Right lobe of liver (tissue), 6 donors: ENCODE data around the gene POLR2F. TPM values are rescaled to one million over a fixed set of nuclear protein-coding genes. Genes with fewer than 3 reads are reported as not detected.

ENCODE experiments used
- ATAC-seq, 4 donors: fragments of 200-7000 bp; cut with Tn5 transposase; one replicate each; pipeline ENCODE4 v1.9.1; 2020; ENCODE audit warnings: mild to moderate bottlenecking in 4 of 4, moderate library complexity in 4 of 4
- DNase-seq, 3 donors: peaks; one replicate each; pipeline ENCODE4 v3.0.0-alpha.2; 2020
- H3K27ac ChIP-seq, 3 donors: fragments of 200-600 bp; one replicate each; pipeline ENCODE4 v1.8.0; 2022
- H3K27me3 ChIP-seq, 2 donors: fragments of 200-600 bp; one replicate each; pipeline ENCODE4 v1.8.0; 2022
- H3K36me3 ChIP-seq, 4 donors: fragments of 200-600 bp; sonication (generic) in 1 of 4; one replicate each; pipeline versions ENCODE4 v1.5.1 to v1.8.0; 2017 to 2022; ENCODE audit warnings: control low read depth in 1 of 4
- H3K4me1 ChIP-seq, 4 donors: fragments of 200-600 bp; sonication (generic) in 1 of 4; one replicate each; pipeline versions ENCODE4 v1.5.1 to v1.8.0; 2017 to 2022; ENCODE audit warnings: control low read depth in 1 of 4
- H3K4me3 ChIP-seq, 3 donors: fragments of 200-600 bp; one replicate each; pipeline ENCODE4 v1.8.0; 2022
- H3K9me3 ChIP-seq, 4 donors: fragments of 200-600 bp; sonication (generic) in 1 of 4; one replicate each; pipeline versions ENCODE4 v1.5.1 to v1.8.0; 2017 to 2022; ENCODE audit warnings: control low read depth in 1 of 4
- CTCF ChIP-seq, 4 donors: fragments of 200-600 bp in 3 of 4; fragments of 450-650 bp in 1 of 4; IDR thresholded peaks; one replicate each; pipeline versions ENCODE4 v1.5.1 to v1.8.0; 2016 to 2022; ENCODE audit warnings: antibody characterized with exemption in 4 of 4, mild to moderate bottlenecking in 2 of 4
- POLR2A ChIP-seq: fragments of 450-650 bp; IDR thresholded peaks from one replicate; pipeline ENCODE4 v1.6.1; 2017; ENCODE audit warnings: antibody characterized with exemption, mild to moderate bottlenecking
- WGBS: methylation state at CpG from one replicate; pipeline ENCODE4 v1.1.6; 2018; ENCODE audit warnings: low coverage, low lambda C conversion rate; ENCODE audit not compliant: insufficient coverage; ENCODE audit errors: missing lambda C conversion rate; 5-methylcytosine and 5-hydroxymethylcytosine counted together
- intact Hi-C, 2 donors: fragments of 100-400 bp; cut with DNase I; formaldehyde crosslinking; loops; one replicate each; pipeline versions ENCODE4 v1.11.2 to v1.14.1; 2022
- total RNA-seq, 6 experiments: library from RNA; depleted of rRNA in 2 of 6; stranded (reverse); fragments of >200 nt in 2 of 6; fragmentation: NEBNext Ultra II Directional in 3 of 6; extraction: Animal tissue kit (Norgen Biotek cat#: 25700) in 3 of 6; gene quantifications; one replicate each; pipeline versions ENCODE4 v1.1.0 to v1.2.4, GENCODE V29; 2016 to 2023
- donor health status: DM: no; HTN: yes; CAD: no.
- donor health status: DM: no; HTN: no; CAD: no.
- donor health status: DM: no; HTN: no; CAD: no.
- donor health status: DM: no; HTN: yes; CAD: no.
- donor health status: DM: no; HTN: yes; CAD: no.

POLR2F gene
- total RNA-seq, 6 experiments from 2014 or later, result 42.4 to 60.5 (median 56.3) TPM

- no peak for TF ChIP-seq POLR2A
- TF ChIP-seq CTCF (IDR thresholded peaks at IDR 0.05), result no peak
- H3K27me3 ChIP-seq, result no peaks in the 10 kb centered on the region
- H3K4me1 ChIP-seq, result peaks cover 0 to 23% (median 7%) of the 10 kb centered on the region in 4 donors
- no peak for DNase-seq
- H3K36me3 ChIP-seq, result no peaks in the 10 kb centered on the region
- WGBS, result 80% methylated on average over 7 of the region's 42 CpGs
- no peaks in the 10 kb centered on the region for H3K9me3 ChIP-seq
- no peak for ATAC-seq
- H3K27ac ChIP-seq, result no peak within 1 kb of the TSS
- no peak within 1 kb of the TSS for H3K4me3 ChIP-seq
- intact Hi-C loops, result no loop called here
Observed at GRCh38 chr22:37983860-37984791, 30.6 kb downstream of the POLR2F start, which contains the start of gene SOX10. Gene SOX10, minus strand, starts transcription at chr22:37984555. Its CDS starts 771 bp downstream, at chr22:37983784.

- no peaks in the 10 kb centered on the region for H3K9me3 ChIP-seq
- H3K27me3 ChIP-seq, result no peaks in the 10 kb centered on the region
- H3K4me3 ChIP-seq, result no peak overlapping the region
- intact Hi-C loops, result no loop called here
- ATAC-seq (no peak), DNase-seq (no peak)
- WGBS, result 95% methylated on average over 8 of the region's 9 CpGs
- H3K4me1 ChIP-seq, result peaks cover 0 to 23% (median 7%) of the 10 kb centered on the region in 4 donors
- TF ChIP-seq CTCF (IDR thresholded peaks at IDR 0.05) (no peak), POLR2A (no peak)
- no peak overlapping the region for H3K27ac ChIP-seq
- no peaks in the 10 kb centered on the region for H3K36me3 ChIP-seq
Observed at GRCh38 chr22:37985050-37985585, 31.6 kb downstream of the POLR2F start.

GRCh38 chr22:37985751-37986281, 32.3 kb downstream of the POLR2F start:
- Histone ChIP-seq H3K27me3 (no peaks in the 10 kb centered on the region), H3K36me3 (no peaks in the 10 kb centered on the region), H3K27ac (no peak overlapping the region), H3K4me1 (peaks cover 0 to 20% (median 6%) of the 10 kb centered on the region in 4 donors), H3K9me3 (no peaks in the 10 kb centered on the region), H3K4me3 (no peak overlapping the region)
- WGBS, result 84% methylated on average over 11 of the region's 27 CpGs
- DNase-seq (no peak), ATAC-seq (no peak)
- TF ChIP-seq POLR2A (no peak), CTCF (IDR thresholded peaks at IDR 0.05) (no peak)
- intact Hi-C loops, result no loop called here

- H3K4me1 ChIP-seq, result peaks cover 0 to 15% (median 3%) of the 10 kb centered on the region in 4 donors
- H3K27ac ChIP-seq, result no peak overlapping the region
- no peaks in the 10 kb centered on the region for H3K36me3 ChIP-seq
- DNase-seq (no peak), ATAC-seq (no peak)
- intact Hi-C loops, result no loop called here
- no peak for TF ChIP-seq POLR2A
- H3K27me3 ChIP-seq, result no peaks in the 10 kb centered on the region
- H3K9me3 ChIP-seq, result no peaks in the 10 kb centered on the region
- H3K4me3 ChIP-seq, result no peak overlapping the region
- 90% methylated on average over 2 of the region's 7 CpGs for WGBS
Observed at GRCh38 chr22:37986371-37986770, 32.9 kb downstream of the POLR2F start.
